Thoracic aorta (tissue), 2 donors: ENCODE results near the gene ZNF236. TPM values are rescaled to one million over a fixed set of nuclear protein-coding genes. Genes with fewer than 3 reads are reported as not detected.

ENCODE experiments used
- ATAC-seq: fragments of 150-250 bp; one replicate; pipeline ENCODE4 v1.8.0; 2017; ENCODE audit warnings: low read depth; ENCODE audit not compliant: insufficient number of reproducible peaks, low FRiP score
- DNase-seq: peaks from one replicate; pipeline ENCODE4 v3.0.0-alpha.2; 2020; ENCODE audit warnings: low spot score
- H3K27ac ChIP-seq, 2 donors: fragments of 200-600 bp; sonication (generic); 1 replicate in 1 of 2; 2 replicates in 1 of 2; pipeline ENCODE4 v1.5.1; 2016; ENCODE audit warnings: mild to moderate bottlenecking in 2 of 2, moderate library complexity in 2 of 2
- H3K27me3 ChIP-seq: fragments of 200-600 bp; sonication (generic); replicated peaks from 2 replicates; pipeline ENCODE4 v1.6.0; 2016; ENCODE audit warnings: mild to moderate bottlenecking; ENCODE audit not compliant: insufficient read depth
- H3K36me3 ChIP-seq: fragments of 200-600 bp; sonication (generic); one replicate; pipeline ENCODE4 v1.5.1; 2016
- H3K4me1 ChIP-seq, 2 donors: fragments of 200-600 bp; sonication (generic); 1 replicate in 1 of 2; 2 replicates in 1 of 2; pipeline versions ENCODE4 v1.5.1 to v1.6.0; 2016; ENCODE audit warnings: low read depth in 2 of 2, mild to moderate bottlenecking in 1 of 2; ENCODE audit not compliant: control insufficient read depth in 1 of 2
- H3K4me3 ChIP-seq: fragments of 200-600 bp; sonication (generic); 2 replicates; pipeline ENCODE4 v1.5.1; 2016; ENCODE audit warnings: mild to moderate bottlenecking
- H3K9me3 ChIP-seq: fragments of 200-600 bp; sonication (generic); 2 replicates; pipeline ENCODE4 v1.5.1; 2016
- CTCF ChIP-seq: fragments of 200-600 bp; sonication (generic); IDR thresholded peaks from one replicate; pipeline ENCODE4 v1.5.1; 2019; ENCODE audit warnings: antibody characterized with exemption
- total RNA-seq, 2 donors: library from RNA; depleted of rRNA; stranded (reverse); fragments of >200 nt; gene quantifications; one replicate each; pipeline versions ENCODE4 v1.1.0 to v1.2.3, GENCODE V29; 2016

Gene ZNF236
- total RNA-seq, 2 donors from 2014 or later: 14.1 to 22.5 TPM

- DNase-seq (no peak), ATAC-seq (no peak)
- no peaks in the 10 kb centered on the region for H3K36me3 ChIP-seq
- peak overlapping the region in 1 of 2 donors; percentile 9 for H3K27ac ChIP-seq
- TF ChIP-seq CTCF: no peak
- no peaks in the 10 kb centered on the region for H3K9me3 ChIP-seq
- no peak overlapping the region for H3K4me3 ChIP-seq
- H3K4me1 ChIP-seq: peaks cover 6 to 15% of the 10 kb centered on the region in 2 donors
- no peaks in the 10 kb centered on the region for H3K27me3 ChIP-seq
Measured at GRCh38 chr18:77012806-77013541, 190.6 kb downstream of the ZNF236 start.

GRCh38 chr18:77013811-77014521 lies 191.6 kb downstream of the ZNF236 start:
- DNase-seq (no peak), ATAC-seq (no peak)
- TF ChIP-seq CTCF: no peak
- Histone ChIP-seq H3K36me3 (no peaks in the 10 kb centered on the region), H3K27ac (peak overlapping the region; percentile 42 to 46), H3K9me3 (no peaks in the 10 kb centered on the region), H3K4me1 (peaks cover 6 to 15% of the 10 kb centered on the region in 2 donors), H3K4me3 (no peak overlapping the region), H3K27me3 (no peaks in the 10 kb centered on the region)

GRCh38 chr18:77014538-77014937 lies 192.2 kb downstream of the ZNF236 start:
- H3K9me3 ChIP-seq: no peaks in the 10 kb centered on the region
- no peak for TF ChIP-seq CTCF
- H3K4me1 ChIP-seq: peaks cover 6 to 15% of the 10 kb centered on the region in 2 donors
- no peaks in the 10 kb centered on the region for H3K27me3 ChIP-seq
- H3K36me3 ChIP-seq: peaks cover 2% of the 10 kb centered on the region
- no peak for DNase-seq
- peak overlapping the region; percentile 42 to 46 for H3K27ac ChIP-seq
- no peak overlapping the region for H3K4me3 ChIP-seq
- no peak for ATAC-seq

- H3K27ac ChIP-seq: no peak overlapping the region
- H3K4me3 ChIP-seq: no peak overlapping the region
- no peak for TF ChIP-seq CTCF
- peaks cover 3% of the 10 kb centered on the region for H3K36me3 ChIP-seq
- peaks cover 6 to 15% of the 10 kb centered on the region in 2 donors for H3K4me1 ChIP-seq
- no peaks in the 10 kb centered on the region for H3K9me3 ChIP-seq
- H3K27me3 ChIP-seq: no peaks in the 10 kb centered on the region
- ATAC-seq: no peak
- no peak for DNase-seq
Measured at GRCh38 chr18:77015169-77015568, 192.8 kb downstream of the ZNF236 start.
